GM23248 (cell line): Measurements from ENCODE around the gene GRIN2C. TPM values are rescaled to one million over a fixed set of nuclear protein-coding genes. Genes with fewer than 3 reads are reported as not detected.

Experiments used
- DNase-seq: peaks from one replicate; pipeline ENCODE4 v3.0.0-alpha.2; 2015
- H2AFZ ChIP-seq: fragments of 200-600 bp; sonication (generic); 2 replicates; pipeline ENCODE4 v1.6.1; 2016; ENCODE audit warnings: antibody characterized with exemption
- H3F3A ChIP-seq: fragments of 200-600 bp; sonication (generic); 2 replicates; pipeline ENCODE4 v1.6.1; 2016; ENCODE audit warnings: mild to moderate bottlenecking, antibody characterized with exemption, mixed run types; ENCODE audit not compliant: insufficient read depth
- H3K27ac ChIP-seq: fragments of 200-600 bp; sonication (generic); 2 replicates; pipeline ENCODE4 v1.5.1; 2016; ENCODE audit warnings: mild to moderate bottlenecking
- H3K27me3 ChIP-seq: fragments of 200-600 bp; sonication (generic); replicated peaks from 2 replicates; pipeline ENCODE4 v1.6.1; 2016; ENCODE audit warnings: mild to moderate bottlenecking; ENCODE audit not compliant: insufficient read depth
- H3K36me3 ChIP-seq: fragments of 200-600 bp; sonication (generic); 2 replicates; pipeline ENCODE4 v1.6.1; 2016; ENCODE audit warnings: low read depth, mild to moderate bottlenecking
- H3K4me1 ChIP-seq: fragments of 200-600 bp; sonication (generic); 2 replicates; pipeline ENCODE4 v1.6.1; 2016; ENCODE audit warnings: mild to moderate bottlenecking; ENCODE audit not compliant: insufficient read depth
- H3K4me2 ChIP-seq: fragments of 200-600 bp; sonication (generic); one replicate; pipeline ENCODE4 v1.6.1; 2016; ENCODE audit warnings: mild to moderate bottlenecking; ENCODE audit not compliant: unreplicated experiment
- H3K4me3 ChIP-seq: fragments of 200-600 bp; sonication (generic); 2 replicates; pipeline ENCODE4 v1.5.1; 2016; ENCODE audit warnings: mild to moderate bottlenecking
- H3K79me2 ChIP-seq: fragments of 200-600 bp; sonication (generic); 2 replicates; pipeline ENCODE4 v1.6.1; 2016; ENCODE audit warnings: mild to moderate bottlenecking; ENCODE audit not compliant: insufficient read depth
- H3K9ac ChIP-seq: fragments of 200-600 bp; sonication (generic); 2 replicates; pipeline ENCODE4 v1.6.1; 2016; ENCODE audit warnings: mild to moderate bottlenecking
- H3K9me2 ChIP-seq: fragments of 200-600 bp; sonication (generic); 2 replicates; pipeline ENCODE4 v1.6.1; 2016; ENCODE audit warnings: mixed run types, mild to moderate bottlenecking, moderate library complexity; ENCODE audit not compliant: insufficient read depth
- H3K9me3 ChIP-seq: fragments of 200-600 bp; sonication (generic); one replicate; pipeline ENCODE4 v1.6.1; 2017; ENCODE audit warnings: low read depth
- H4K20me1 ChIP-seq: fragments of 200-600 bp; sonication (generic); 2 replicates; pipeline ENCODE4 v1.6.0; 2016; ENCODE audit not compliant: insufficient read depth
- EZH2 ChIP-seq: fragments of 200-600 bp; sonication (generic); IDR thresholded peaks from 2 replicates; pipeline ENCODE4 v1.6.1; 2018; ENCODE audit warnings: antibody characterized with exemption, mild to moderate bottlenecking; ENCODE audit not compliant: insufficient read depth, poor library complexity, severe bottlenecking
- EZH2phosphoT487 ChIP-seq: fragments of 200-600 bp; sonication (generic); IDR thresholded peaks from 2 replicates; pipeline ENCODE4 v1.6.1; 2018; ENCODE audit warnings: antibody characterized with exemption, moderate library complexity, mild to moderate bottlenecking, low read depth; ENCODE audit not compliant: insufficient read depth
- WGBS, 2 experiments: methylation state at CpG; one replicate each; pipeline ENCODE4 v1.1.6; 2015 to 2017; ENCODE audit warnings: low lambda C conversion rate in 2 of 2, low coverage in 1 of 2; ENCODE audit errors: missing lambda C conversion rate in 2 of 2; 5-methylcytosine and 5-hydroxymethylcytosine counted together
- in situ Hi-C: fragments of 300-500 bp; cut with MboI; formaldehyde crosslinking; loops from 2 replicates; pipeline ENCODE4 v1.15.0; 2020
- polyA plus RNA-seq: library from polyadenylated mRNA; unstranded; fragments of >200 nt; fragmentation: Nextera tagmentation; extraction: Ambion mirVana; gene quantifications from 2 replicates; pipeline ENCODE4 v1.2.1, GENCODE V29; 2016
- total RNA-seq: library from RNA; depleted of rRNA; stranded (reverse); fragments of >200 nt; shearing (Covaris generic); gene quantifications from 2 replicates; pipeline ENCODE4 v1.2.3, GENCODE V29; 2014

GRIN2C gene
- total and polyA plus RNA-seq, 2 experiments from 2014 or later = not detected

DNA sequence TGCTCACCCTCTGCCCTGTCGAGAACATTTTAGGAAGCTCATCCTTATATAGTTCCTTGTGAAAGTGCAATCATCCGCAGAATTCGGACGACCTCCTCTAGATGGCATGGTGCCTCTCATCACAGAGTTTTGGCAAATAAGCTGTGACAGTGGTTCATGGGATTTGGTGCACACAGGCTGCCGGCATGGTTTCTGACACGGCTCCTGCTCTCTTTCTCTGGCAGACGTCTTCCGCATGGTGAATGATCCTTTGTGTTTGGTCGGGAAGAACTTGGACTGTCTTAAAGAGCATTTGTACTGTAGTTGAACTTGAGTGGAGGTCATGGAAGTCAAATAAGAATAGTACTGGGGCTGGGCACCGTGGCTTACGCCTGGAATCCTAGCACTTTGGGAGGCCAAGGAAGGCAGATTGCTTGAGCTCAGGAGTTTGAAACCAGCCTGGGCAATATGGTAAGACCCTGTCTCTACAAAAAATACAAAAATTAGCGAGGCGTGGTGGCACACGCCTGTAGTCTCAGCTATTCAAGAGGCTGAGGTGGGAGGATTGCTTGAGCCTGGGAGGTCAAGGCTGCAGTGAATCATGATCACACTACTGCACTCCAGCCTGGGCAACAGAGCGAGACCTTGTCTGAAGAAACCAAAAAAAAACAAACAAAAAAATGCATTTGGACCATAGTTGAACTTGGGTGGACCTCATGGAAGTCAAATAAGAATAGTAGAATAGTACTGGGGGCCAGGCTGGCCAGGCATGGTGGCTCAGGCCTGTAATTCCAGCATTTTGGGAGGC lies 48.8 kb downstream of the GRIN2C start:
- DNase-seq = no peak
- H3K27me3 ChIP-seq = no peaks in the 10 kb centered on the region
- no peaks in the 10 kb centered on the region for H3K9me3 ChIP-seq
- H3K9me2 ChIP-seq = no peaks in the 10 kb centered on the region
- H3K27ac ChIP-seq = no peak overlapping the region
- TF ChIP-seq EZH2phosphoT487 (no peak), EZH2 (no peak)
- in situ Hi-C loops = no loop called here
- H3K4me3 ChIP-seq = no peak overlapping the region
- H3K4me2 ChIP-seq = no peak overlapping the region
- no peak overlapping the region for H3K9ac ChIP-seq
- H2AFZ ChIP-seq = no peak overlapping the region
- no peaks in the 10 kb centered on the region for H3K79me2 ChIP-seq
- H3K4me1 ChIP-seq = no peaks in the 10 kb centered on the region
- WGBS, 2 experiments = 90% methylated on average over 15 of the region's 15 CpGs
- no peaks in the 10 kb centered on the region for H4K20me1 ChIP-seq
- H3K36me3 ChIP-seq = no peaks in the 10 kb centered on the region
- no peaks in the 10 kb centered on the region for H3F3A ChIP-seq

DNA sequence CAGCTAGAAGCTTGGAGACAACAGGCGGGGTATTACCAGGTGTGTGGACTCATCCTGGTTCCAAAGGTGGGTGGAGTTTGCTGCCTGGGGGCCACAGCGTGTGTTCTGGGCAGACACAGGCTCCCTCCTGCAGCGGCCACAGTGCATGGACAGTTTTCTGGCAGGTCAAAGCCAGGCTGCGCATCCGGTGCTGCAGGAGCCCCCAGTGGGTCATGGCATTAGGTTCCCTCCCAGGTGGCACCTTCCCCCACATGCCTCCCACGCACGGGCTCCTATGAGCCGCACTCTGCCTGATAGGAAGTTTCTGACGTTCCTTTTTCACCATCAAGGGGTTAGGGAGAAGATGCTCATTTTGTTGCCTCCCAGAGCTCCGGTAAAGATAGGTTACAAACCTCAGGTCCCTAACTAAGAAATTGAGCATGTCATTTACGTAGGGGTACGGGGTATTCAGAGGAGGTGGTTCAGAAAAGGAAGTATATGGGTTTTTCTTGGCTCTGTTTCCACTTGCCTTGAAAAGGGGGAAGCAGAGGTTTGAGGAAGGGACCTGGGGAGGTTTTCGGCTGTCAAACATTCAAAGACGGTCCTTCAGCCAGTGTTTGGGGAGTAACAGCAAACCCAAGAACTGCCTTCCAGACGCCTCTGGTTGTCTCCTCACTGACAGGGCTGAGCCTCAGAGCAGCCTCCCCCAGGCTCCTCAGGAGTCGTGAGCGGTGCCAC lies 50.8 kb downstream of the GRIN2C start:
- WGBS, 2 experiments = 88 to 89% methylated on average over 16 to 17 of the region's 17 CpGs
- Histone ChIP-seq H4K20me1 (no peaks in the 10 kb centered on the region), H3K9me3 (no peaks in the 10 kb centered on the region), H3F3A (no peaks in the 10 kb centered on the region), H3K4me2 (no peak overlapping the region), H3K9me2 (no peaks in the 10 kb centered on the region), H2AFZ (no peak overlapping the region), H3K4me1 (no peaks in the 10 kb centered on the region), H3K36me3 (no peaks in the 10 kb centered on the region), H3K79me2 (no peaks in the 10 kb centered on the region), H3K9ac (no peak overlapping the region), H3K4me3 (no peak overlapping the region), H3K27ac (no peak overlapping the region), H3K27me3 (no peaks in the 10 kb centered on the region)
- TF ChIP-seq EZH2 = no peak
- TF ChIP-seq EZH2phosphoT487 = no peak
- no peak for DNase-seq
- in situ Hi-C loops = no loop called here

- 69 to 71% methylated on average over 6 of the region's 6 CpGs for WGBS, 2 experiments
- H3K9me2 ChIP-seq = no peaks in the 10 kb centered on the region
- no peak overlapping the region for H2AFZ ChIP-seq
- in situ Hi-C loops = no loop called here
- no peaks in the 10 kb centered on the region for H3K4me1 ChIP-seq
- no peak overlapping the region for H3K4me3 ChIP-seq
- no peaks in the 10 kb centered on the region for H3K36me3 ChIP-seq
- no peaks in the 10 kb centered on the region for H4K20me1 ChIP-seq
- TF ChIP-seq EZH2phosphoT487 (no peak), EZH2 (no peak)
- DNase-seq = no peak
- H3K9me3 ChIP-seq = no peaks in the 10 kb centered on the region
- H3F3A ChIP-seq = no peaks in the 10 kb centered on the region
- H3K27ac ChIP-seq = no peak overlapping the region
- no peak overlapping the region for H3K4me2 ChIP-seq
- no peaks in the 10 kb centered on the region for H3K79me2 ChIP-seq
- H3K9ac ChIP-seq = no peak overlapping the region
- H3K27me3 ChIP-seq = no peaks in the 10 kb centered on the region
Observed at GRCh38 chr17:74807925-74808324, 51.8 kb downstream of the GRIN2C start.

DNA sequence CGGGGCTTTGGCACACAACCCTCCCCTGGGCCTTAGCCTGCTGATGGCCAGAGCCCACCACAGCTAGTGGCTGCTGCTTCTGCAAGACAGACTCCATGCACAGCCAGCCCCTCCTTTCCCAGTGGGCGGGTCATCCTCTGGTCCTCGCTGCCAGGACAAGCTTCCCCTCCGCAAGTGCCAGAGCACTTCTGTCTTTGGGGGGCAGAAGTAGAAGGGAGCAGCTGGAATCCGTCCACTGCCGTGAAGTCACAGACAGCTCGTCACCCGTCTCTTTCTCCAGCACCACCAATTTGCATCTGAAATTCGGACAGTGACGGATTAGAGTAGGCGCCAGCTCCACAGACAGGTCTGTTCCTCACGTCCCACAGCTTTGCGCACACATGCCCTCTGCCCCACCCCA lies 52.2 kb downstream of the GRIN2C start:
- Histone ChIP-seq H3F3A (no peaks in the 10 kb centered on the region), H3K4me3 (no peak overlapping the region), H3K27me3 (no peaks in the 10 kb centered on the region), H3K9me3 (no peaks in the 10 kb centered on the region), H3K79me2 (no peaks in the 10 kb centered on the region), H3K4me2 (no peak overlapping the region), H3K9me2 (no peaks in the 10 kb centered on the region), H2AFZ (no peak overlapping the region), H3K27ac (no peak overlapping the region), H3K4me1 (no peaks in the 10 kb centered on the region), H3K36me3 (no peaks in the 10 kb centered on the region), H4K20me1 (no peaks in the 10 kb centered on the region), H3K9ac (no peak overlapping the region)
- TF ChIP-seq EZH2 = no peak
- TF ChIP-seq EZH2phosphoT487 = no peak
- 98 to 100% methylated on average over 10 to 13 of the region's 13 CpGs for WGBS, 2 experiments
- in situ Hi-C loops = no loop called here
- DNase-seq = no peak
